ENCODE measurements around the gene IFI35.

DNA sequence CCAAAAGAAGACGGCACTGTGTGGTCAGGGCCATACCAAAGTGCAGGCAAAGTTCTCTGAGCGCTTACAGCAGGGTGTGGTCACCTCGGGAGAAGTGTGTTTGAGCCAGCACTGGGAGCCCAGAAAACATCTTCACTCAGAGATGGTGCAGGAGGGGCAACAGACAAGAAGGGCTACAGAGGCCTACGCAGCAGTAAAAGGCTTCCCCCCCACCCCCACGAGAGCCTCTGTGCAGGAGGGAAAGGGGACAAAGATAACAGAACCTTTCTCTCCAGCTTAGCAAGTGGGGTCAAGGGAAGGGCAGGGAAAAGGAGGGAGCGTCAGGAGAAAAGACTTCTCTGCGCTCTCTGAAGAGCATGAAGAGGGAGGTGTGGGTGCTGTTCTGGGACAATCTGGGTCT lies 12.8 kb downstream of the IFI35 start:
- TF ChIP-seq, protein P1, sequence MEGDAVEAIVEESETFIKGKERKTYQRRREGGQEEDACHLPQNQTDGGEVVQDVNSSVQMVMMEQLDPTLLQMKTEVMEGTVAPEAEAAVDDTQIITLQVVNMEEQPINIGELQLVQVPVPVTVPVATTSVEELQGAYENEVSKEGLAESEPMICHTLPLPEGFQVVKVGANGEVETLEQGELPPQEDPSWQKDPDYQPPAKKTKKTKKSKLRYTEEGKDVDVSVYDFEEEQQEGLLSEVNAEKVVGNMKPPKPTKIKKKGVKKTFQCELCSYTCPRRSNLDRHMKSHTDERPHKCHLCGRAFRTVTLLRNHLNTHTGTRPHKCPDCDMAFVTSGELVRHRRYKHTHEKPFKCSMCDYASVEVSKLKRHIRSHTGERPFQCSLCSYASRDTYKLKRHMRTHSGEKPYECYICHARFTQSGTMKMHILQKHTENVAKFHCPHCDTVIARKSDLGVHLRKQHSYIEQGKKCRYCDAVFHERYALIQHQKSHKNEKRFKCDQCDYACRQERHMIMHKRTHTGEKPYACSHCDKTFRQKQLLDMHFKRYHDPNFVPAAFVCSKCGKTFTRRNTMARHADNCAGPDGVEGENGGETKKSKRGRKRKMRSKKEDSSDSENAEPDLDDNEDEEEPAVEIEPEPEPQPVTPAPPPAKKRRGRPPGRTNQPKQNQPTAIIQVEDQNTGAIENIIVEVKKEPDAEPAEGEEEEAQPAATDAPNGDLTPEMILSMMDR (IDR thresholded peaks at IDR 0.05) = no peak
- no peak for TF ChIP-seq POLR2A (IDR thresholded peaks at IDR 0.05)
